Measurements from ENCODE around the gene SRM. TPM values are rescaled to one million over a fixed set of nuclear protein-coding genes. Genes with fewer than 3 reads are reported as not detected.
A peak's percentile ranks its signal among the peaks of the same experiment; 100 is the strongest.

The SRM gene
- total and polyA plus RNA-seq, 2 of the 13 experiments (the other 11 are each of a cell fraction or from before 2014, with no cell fraction given), result 27.9 to 31.8 TPM

GRCh38 chr1:11012260-11013159 lies 47.3 kb downstream of the SRM start, which contains the start of gene TARDBP (continued):
- TF ChIP-seq ZHX2 (IDR thresholded peaks at IDR 0.05; ENCODE audit: low read depth) (peak; percentile 74), ZHX2 (CRISPR knock-in tag; IDR thresholded peaks at IDR 0.05; ENCODE audit: borderline replicate concordance) (0 out of 2 replicates have a peak, but pooled peaks have one; percentile 85), CAMTA2 (CRISPR knock-in tag; IDR thresholded peaks at IDR 0.05; ENCODE audit: borderline replicate concordance) (peak; percentile 95; the same call in 1 of the 2 replicates), POLR2A (IDR thresholded peaks at IDR 0.05; ENCODE audit: insufficient read depth in 1 of 2, low read depth in 2 of 2, low read length in 2 of 2) (peak; percentile 89 to 97), REST (IDR thresholded peaks at IDR 0.05; ENCODE audit: borderline replicate concordance in 1 of 2, low read depth in 1 of 2, low read length in 2 of 2) (peak in 1 of 2 experiments; percentile 17; a peak in 1 of 4 replicates), ZNF766 (CRISPR knock-in tag; IDR thresholded peaks at IDR 0.05; ENCODE audit: borderline replicate concordance) (0 out of 2 replicates have a peak, but pooled peaks have one; percentile 63), ZNF253 (CRISPR knock-in tag; IDR thresholded peaks at IDR 0.05; ENCODE audit: borderline replicate concordance) (peak; percentile 52; the same call in 1 of the 2 replicates), ZNF225 (CRISPR knock-in tag; IDR thresholded peaks at IDR 0.05) (peak; percentile 98; the same call in 1 of the 2 replicates), ZNF562 (CRISPR knock-in tag; IDR thresholded peaks at IDR 0.05; ENCODE audit: borderline replicate concordance) (no peak), ZSCAN25 (CRISPR knock-in tag; IDR thresholded peaks at IDR 0.05) (peak; percentile 64)
- TF ChIP-seq, protein P1, sequence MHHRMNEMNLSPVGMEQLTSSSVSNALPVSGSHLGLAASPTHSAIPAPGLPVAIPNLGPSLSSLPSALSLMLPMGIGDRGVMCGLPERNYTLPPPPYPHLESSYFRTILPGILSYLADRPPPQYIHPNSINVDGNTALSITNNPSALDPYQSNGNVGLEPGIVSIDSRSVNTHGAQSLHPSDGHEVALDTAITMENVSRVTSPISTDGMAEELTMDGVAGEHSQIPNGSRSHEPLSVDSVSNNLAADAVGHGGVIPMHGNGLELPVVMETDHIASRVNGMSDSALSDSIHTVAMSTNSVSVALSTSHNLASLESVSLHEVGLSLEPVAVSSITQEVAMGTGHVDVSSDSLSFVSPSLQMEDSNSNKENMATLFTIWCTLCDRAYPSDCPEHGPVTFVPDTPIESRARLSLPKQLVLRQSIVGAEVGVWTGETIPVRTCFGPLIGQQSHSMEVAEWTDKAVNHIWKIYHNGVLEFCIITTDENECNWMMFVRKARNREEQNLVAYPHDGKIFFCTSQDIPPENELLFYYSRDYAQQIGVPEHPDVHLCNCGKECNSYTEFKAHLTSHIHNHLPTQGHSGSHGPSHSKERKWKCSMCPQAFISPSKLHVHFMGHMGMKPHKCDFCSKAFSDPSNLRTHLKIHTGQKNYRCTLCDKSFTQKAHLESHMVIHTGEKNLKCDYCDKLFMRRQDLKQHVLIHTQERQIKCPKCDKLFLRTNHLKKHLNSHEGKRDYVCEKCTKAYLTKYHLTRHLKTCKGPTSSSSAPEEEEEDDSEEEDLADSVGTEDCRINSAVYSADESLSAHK (CRISPR knock-in tag; IDR thresholded peaks at IDR 0.05; ENCODE audit: borderline replicate concordance), result 0 out of 2 replicates have a peak, but pooled peaks have one; percentile 53
- TF ChIP-seq, protein P2, sequence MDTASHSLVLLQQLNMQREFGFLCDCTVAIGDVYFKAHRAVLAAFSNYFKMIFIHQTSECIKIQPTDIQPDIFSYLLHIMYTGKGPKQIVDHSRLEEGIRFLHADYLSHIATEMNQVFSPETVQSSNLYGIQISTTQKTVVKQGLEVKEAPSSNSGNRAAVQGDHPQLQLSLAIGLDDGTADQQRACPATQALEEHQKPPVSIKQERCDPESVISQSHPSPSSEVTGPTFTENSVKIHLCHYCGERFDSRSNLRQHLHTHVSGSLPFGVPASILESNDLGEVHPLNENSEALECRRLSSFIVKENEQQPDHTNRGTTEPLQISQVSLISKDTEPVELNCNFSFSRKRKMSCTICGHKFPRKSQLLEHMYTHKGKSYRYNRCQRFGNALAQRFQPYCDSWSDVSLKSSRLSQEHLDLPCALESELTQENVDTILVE (CRISPR knock-in tag; IDR thresholded peaks at IDR 0.05), result peak; percentile 60; the same call in 1 of the 2 replicates
